CD4-positive, alpha-beta T cell (primary cell): ENCODE data around the gene SYNGR4. TPM values are rescaled to one million over a fixed set of nuclear protein-coding genes. Genes with fewer than 3 reads are reported as not detected.

Source experiments
- ATAC-seq: fragments of 200-7000 bp; cut with Tn5 transposase; one replicate; pipeline ENCODE4 v1.10.0; 2022; ENCODE audit warnings: mild to moderate bottlenecking; ENCODE audit not compliant: poor library complexity
- CTCF ChIA-PET: fragments of 350-600 bp; sonication (Branson Sonifier 250); formaldehyde crosslinking; loops from one replicate; lab custom pipeline; 2021; ENCODE audit warnings: antibody characterized with exemption, inconsistent platforms; lab: Charles Lee
- POLR2A ChIA-PET: fragments of 350-600 bp; sonication (Branson Sonifier 250); formaldehyde crosslinking; loops from one replicate; lab custom pipeline; 2021; ENCODE audit warnings: antibody characterized with exemption, inconsistent platforms; lab: Charles Lee
- DNase-seq, 14 experiments: peaks; one replicate each; pipeline ENCODE4 v3.0.0-alpha.2; 2013 to 2020; ENCODE audit warnings: mixed read lengths in 2 of 14
- H3K27ac ChIP-seq, 2 donors: one replicate each; pipeline versions ENCODE4 v1.5.1 to v1.7.0; 2013; ENCODE audit warnings: low read length in 2 of 2, low read depth in 1 of 2, mild to moderate bottlenecking in 1 of 2
- H3K27me3 ChIP-seq, 2 experiments: 1 replicate in 1 of 2; 2 replicates in 1 of 2; pipeline versions ENCODE4 v1.6.1 to v1.7.0; 2013; ENCODE audit warnings: low read length in 2 of 2, control low read depth in 1 of 2, mild to moderate bottlenecking in 1 of 2, moderate library complexity in 1 of 2; ENCODE audit not compliant: insufficient read depth in 2 of 2, control insufficient read depth in 1 of 2
- H3K36me3 ChIP-seq: one replicate; pipeline ENCODE4 v1.6.1; 2013; ENCODE audit warnings: low read length, control low read depth; ENCODE audit not compliant: insufficient read depth
- H3K4me1 ChIP-seq: one replicate; pipeline ENCODE4 v1.6.1; 2013; ENCODE audit warnings: low read length, control low read depth; ENCODE audit not compliant: insufficient read depth
- H3K4me3 ChIP-seq: one replicate; pipeline ENCODE4 v1.5.1; 2013; ENCODE audit warnings: mild to moderate bottlenecking, low read length, moderate library complexity
- H3K9me3 ChIP-seq, 2 experiments: 1 replicate in 1 of 2; 2 replicates in 1 of 2; pipeline versions ENCODE4 v1.6.1 to v1.7.0; 2013; ENCODE audit warnings: low read length in 2 of 2, mild to moderate bottlenecking in 2 of 2, control low read depth in 1 of 2, moderate library complexity in 1 of 2; ENCODE audit not compliant: control insufficient read depth in 1 of 2, insufficient read depth in 1 of 2
- H3K27ac Mint-ChIP-seq: one replicate; pipeline ENCODE4 v1.8.0; 2020; ENCODE audit warnings: mixed read lengths
- H3K27me3 Mint-ChIP-seq: one replicate; pipeline ENCODE4 v1.8.0; 2021; ENCODE audit warnings: mixed read lengths
- H3K36me3 Mint-ChIP-seq: one replicate; pipeline ENCODE4 v1.8.0; 2021; ENCODE audit warnings: low read depth, mixed read lengths
- H3K4me1 Mint-ChIP-seq: one replicate; pipeline ENCODE4 v1.8.0; 2021; ENCODE audit warnings: low read depth, mixed read lengths
- H3K4me3 Mint-ChIP-seq: one replicate; pipeline ENCODE4 v1.8.0; 2020; ENCODE audit warnings: mild to moderate bottlenecking, mixed read lengths
- H3K9me3 Mint-ChIP-seq: one replicate; pipeline ENCODE4 v1.8.0; 2020; ENCODE audit warnings: mixed read lengths
- CTCF ChIP-seq: fragments of 200-600 bp; IDR thresholded peaks from one replicate; pipeline ENCODE4 v1.8.0; 2022; ENCODE audit warnings: antibody characterized with exemption, mild to moderate bottlenecking
- intact Hi-C, 2 experiments: fragments of 100-400 bp; cut with DNase I in 1 of 2; cut with micrococcal nuclease in 1 of 2; formaldehyde crosslinking; loops; one replicate each; pipeline versions ENCODE4 v1.15.1 to v1.9.0; 2023 to 2025; cut with DNase I, micrococcal nuclease
- total RNA-seq, 174 experiments: library from RNA in 2 of 174; stranded (reverse) in 2 of 174; gene quantifications; one replicate each; pipeline ENCODE4 v1.2.3 and lab custom pipeline; 2021 to 2026

Gene SYNGR4
- total RNA-seq, 2 experiments from 2014 or later: not detected

DNA sequence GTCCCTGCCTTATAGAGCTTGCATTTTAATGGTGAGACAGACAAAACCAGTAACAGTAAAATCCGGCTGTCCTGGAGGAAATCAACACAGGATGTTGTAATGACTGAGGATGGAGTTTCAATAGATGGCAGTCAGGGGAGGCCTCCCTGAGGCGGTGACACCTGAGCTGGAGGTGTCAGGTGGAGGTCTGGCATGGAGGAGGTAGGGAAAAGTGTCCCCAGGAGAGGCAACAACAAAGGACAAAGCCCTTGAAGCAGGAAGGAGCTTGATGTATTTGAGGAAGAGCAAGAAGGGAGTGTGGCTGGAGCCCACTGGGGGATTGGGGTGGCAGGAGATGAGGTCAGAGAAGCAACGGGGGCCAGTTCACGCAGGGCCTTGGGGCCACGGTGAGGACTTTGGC lies 37.1 kb downstream of the SYNGR4 start:
- Mint-ChIP-seq H3K36me3 (no peaks in the 10 kb centered on the region), H3K4me1 (peaks cover 23% of the 10 kb centered on the region), H3K9me3 (no peaks in the 10 kb centered on the region), H3K27ac (no peak overlapping the region), H3K27me3 (peaks cover 11% of the 10 kb centered on the region), H3K4me3 (no peak overlapping the region)
- Histone ChIP-seq H3K4me1 (peaks cover 37% of the 10 kb centered on the region), H3K4me3 (no peak overlapping the region), H3K27me3 (peaks cover 4 to 11% of the 10 kb centered on the region in 2 experiments), H3K36me3 (no peaks in the 10 kb centered on the region), H3K27ac (no peak overlapping the region), H3K9me3 (peaks cover 0 to 12% of the 10 kb centered on the region in 2 experiments)
- no peak for ATAC-seq
- intact Hi-C loops: no loop called here
- no peak for TF ChIP-seq CTCF
- no peak for DNase-seq
- POLR2A ChIA-PET: interaction anchor here (0.6 to 1.4 kb wide), 2 partner anchors 10 to 70 kb away, joined by 3 read pairs; partner anchors contain the start of gene KDELR1
- CTCF ChIA-PET: interaction anchor here (1.1 to 3.7 kb wide), 2 partner anchors 10 to 13 kb away, joined by 3 to 22 read pairs; partner anchors contain the start of gene KDELR1

GRCh38 chr19:48403606-48404005 lies 39.4 kb downstream of the SYNGR4 start:
- TF ChIP-seq CTCF: no peak
- Histone ChIP-seq H3K9me3 (peaks cover 0 to 6% of the 10 kb centered on the region in 2 experiments), H3K4me3 (no peak overlapping the region), H3K27me3 (no peaks in the 10 kb centered on the region), H3K27ac (no peak overlapping the region), H3K4me1 (peaks cover 18% of the 10 kb centered on the region), H3K36me3 (no peaks in the 10 kb centered on the region)
- H3K27me3 Mint-ChIP-seq: peaks cover 11% of the 10 kb centered on the region
- H3K36me3 Mint-ChIP-seq: no peaks in the 10 kb centered on the region
- DNase-seq: peak in 6 of 14 experiments; percentile 38 to 80 (median 64)
- no peak overlapping the region for H3K27ac Mint-ChIP-seq
- ChIA-PET CTCF (no interaction called here), POLR2A (interaction anchor here (1.1 to 1.6 kb wide), 2 partner anchors 10 to 40 kb away, joined by 4 to 5 read pairs; partner anchors contain the start of genes GRIN2D, SYNGR4 and TMEM143)
- intact Hi-C loops: no loop called here
- ATAC-seq: peak; percentile 58
- no peak overlapping the region for H3K4me3 Mint-ChIP-seq
- peaks cover 11% of the 10 kb centered on the region for H3K4me1 Mint-ChIP-seq
- H3K9me3 Mint-ChIP-seq: no peaks in the 10 kb centered on the region

- Mint-ChIP-seq H3K27me3 (peaks cover 15% of the 10 kb centered on the region), H3K9me3 (no peaks in the 10 kb centered on the region), H3K27ac (no peak overlapping the region), H3K36me3 (no peaks in the 10 kb centered on the region), H3K4me1 (no peaks in the 10 kb centered on the region), H3K4me3 (no peak overlapping the region)
- Histone ChIP-seq H3K27ac (no peak overlapping the region), H3K27me3 (no peaks in the 10 kb centered on the region), H3K4me1 (peaks cover 7% of the 10 kb centered on the region), H3K9me3 (no peaks in the 10 kb centered on the region), H3K4me3 (no peak overlapping the region), H3K36me3 (no peaks in the 10 kb centered on the region)
- intact Hi-C loops: no loop called here
- POLR2A ChIA-PET: interaction anchor here (0.6 kb wide), 1 partner anchor 1003 kb away, joined by 3 read pairs; no protein-coding TSS in a partner anchor
- DNase-seq: no peak
- ATAC-seq: no peak
- CTCF ChIA-PET: no interaction called here
- TF ChIP-seq CTCF: no peak
Measured at GRCh38 chr19:48405010-48405659, 41.0 kb downstream of the SYNGR4 start.
